HepG2 (cell line): ENCODE data around the gene JADE2. TPM values are rescaled to one million over a fixed set of nuclear protein-coding genes. Genes with fewer than 3 reads are reported as not detected.

ENCODE experiments used
- AGO2 ChIP-seq: fragments of 200-400 bp; formaldehyde crosslinking; optimal IDR thresholded peaks from 2 replicates; pipeline ENCODE3; 2017; ENCODE audit warnings: mild to moderate bottlenecking, low read depth, low read length, moderate library complexity
- CCDC6 ChIP-seq: sonication (generic); formaldehyde crosslinking; IDR thresholded peaks from 2 replicates; pipeline ENCODE4 v1.8.1; 2022; ENCODE audit warnings: mild to moderate bottlenecking, missing genetic modification reagents, moderate library complexity
- HBP1 ChIP-seq: IDR thresholded peaks from 2 replicates; pipeline ENCODE4 v1.6.1; 2016; ENCODE audit warnings: low read depth, control low read depth
- HOXA5 ChIP-seq: sonication (generic); formaldehyde crosslinking; IDR thresholded peaks from 2 replicates; pipeline ENCODE4 v1.4.0; 2020; ENCODE audit warnings: missing genetic modification reagents
- KDM6A ChIP-seq: IDR thresholded peaks from 2 replicates; pipeline ENCODE4 v1.6.1; 2016; ENCODE audit warnings: low read depth
- KLF16 ChIP-seq, 2 experiments: sonication (generic) in 1 of 2; formaldehyde crosslinking in 1 of 2; IDR thresholded peaks; 2 replicates each; pipeline versions ENCODE4 v1.6.1 to v1.8.0; 2016 to 2023; ENCODE audit warnings: missing genetic modification reagents in 2 of 2, missing compliant biosample characterization in 1 of 2
- KMT2A ChIP-seq: sonication (generic); formaldehyde crosslinking; IDR thresholded peaks from 2 replicates; pipeline ENCODE4 v1.4.0; 2020; ENCODE audit warnings: missing genetic modification reagents
- NBN ChIP-seq: fragments of 450-650 bp; conservative IDR thresholded peaks from 2 replicates; pipeline ENCODE4 v1.6.1; 2017
- NRL ChIP-seq: sonication (generic); formaldehyde crosslinking; IDR thresholded peaks from 2 replicates; pipeline ENCODE4 v1.5.0; 2020; ENCODE audit warnings: missing genetic modification reagents, mild to moderate bottlenecking, moderate library complexity, borderline replicate concordance
- POLR2G ChIP-seq: fragments of 200-400 bp; formaldehyde crosslinking; IDR thresholded peaks from 2 replicates; pipeline ENCODE4 v1.6.1; 2018; ENCODE audit warnings: mild to moderate bottlenecking, low read depth, low read length, moderate library complexity
- RXRA ChIP-seq: sonication (generic); formaldehyde crosslinking; IDR thresholded peaks from 2 replicates; pipeline ENCODE4 v1.5.1; 2020; ENCODE audit warnings: missing genetic modification reagents
- SKI ChIP-seq: fragments of 450-650 bp; IDR thresholded peaks from one replicate; pipeline ENCODE4 v1.6.1; 2018; ENCODE audit warnings: mild to moderate bottlenecking; ENCODE audit not compliant: partially characterized antibody
- SOX5 ChIP-seq: IDR thresholded peaks from 2 replicates; pipeline ENCODE4 v1.6.1; 2016; ENCODE audit warnings: borderline replicate concordance
- TARDBP ChIP-seq: sonication (generic); formaldehyde crosslinking; IDR thresholded peaks from 2 replicates; pipeline ENCODE4 v1.8.0; 2022; ENCODE audit warnings: mild to moderate bottlenecking, missing genetic modification reagents
- TEAD2 ChIP-seq: sonication (generic); formaldehyde crosslinking; IDR thresholded peaks from 2 replicates; pipeline ENCODE4 v1.9.0; 2021; ENCODE audit warnings: missing genetic modification reagents
- TFE3 ChIP-seq: IDR thresholded peaks from 2 replicates; pipeline ENCODE4 v1.6.1; 2016
- TIGD3 ChIP-seq: sonication (generic); formaldehyde crosslinking; IDR thresholded peaks from 2 replicates; pipeline ENCODE4 v1.5.1; 2020; ENCODE audit warnings: mild to moderate bottlenecking, missing genetic modification reagents, borderline replicate concordance
- ZFP82 ChIP-seq: sonication (generic); formaldehyde crosslinking; IDR thresholded peaks from 2 replicates; pipeline ENCODE4 v1.5.1; 2020; ENCODE audit warnings: mild to moderate bottlenecking, missing genetic modification reagents, borderline replicate concordance
- ZNF17 ChIP-seq: sonication (generic); formaldehyde crosslinking; IDR thresholded peaks from 2 replicates; pipeline ENCODE4 v1.5.0; 2020; ENCODE audit warnings: mild to moderate bottlenecking, missing genetic modification reagents
- ZNF501 ChIP-seq: sonication (generic); formaldehyde crosslinking; IDR thresholded peaks from 2 replicates; pipeline ENCODE4 v1.5.1; 2020; ENCODE audit warnings: mild to moderate bottlenecking, moderate library complexity, missing genetic modification reagents
- ZNF598 ChIP-seq: sonication (generic); formaldehyde crosslinking; IDR thresholded peaks from 2 replicates; pipeline ENCODE4 v1.5.1; 2020; ENCODE audit warnings: mild to moderate bottlenecking, missing genetic modification reagents, borderline replicate concordance
- ZNF761 ChIP-seq: sonication (generic); formaldehyde crosslinking; conservative IDR thresholded peaks from 2 replicates; pipeline ENCODE4 v1.4.0; 2020; ENCODE audit warnings: mild to moderate bottlenecking, missing genetic modification reagents
- ZNF766 ChIP-seq: sonication (generic); formaldehyde crosslinking; IDR thresholded peaks from 2 replicates; pipeline ENCODE4 v1.5.0; 2020; ENCODE audit warnings: missing genetic modification reagents, borderline replicate concordance
- ZXDC ChIP-seq: sonication (generic); formaldehyde crosslinking; IDR thresholded peaks from 2 replicates; pipeline ENCODE4 v1.5.0; 2020; ENCODE audit warnings: mild to moderate bottlenecking, missing genetic modification reagents
- polyA plus RNA-seq, 8 experiments: library from polyadenylated mRNA; depleted of rRNA in 3 of 8; stranded (reverse) in 7 of 8; unstranded in 1 of 8; fragments of >200 nt; fragmentation: Illumina TruSeq in 4 of 8; extraction: Trizol in 4 of 8; gene quantifications; 2 replicates each; pipeline versions ENCODE4 v1.2.1 to v1.2.3, GENCODE V29; 2011 to 2016; ENCODE audit warnings: low read depth in 4 of 8, missing spikeins in 1 of 8, mixed read lengths in 1 of 8; ENCODE audit not compliant: insufficient read depth in 1 of 8
- total RNA-seq, 5 experiments: library from RNA; depleted of rRNA; stranded (reverse); fragments of >200 nt; fragmentation: Illumina TruSeq; extraction: Trizol; gene quantifications; 2 replicates each; pipeline ENCODE4 v1.2.3, GENCODE V29; 2016; ENCODE audit warnings: low read depth in 1 of 5

JADE2 gene
- total and polyA plus RNA-seq, 2 of the 13 experiments (the other 11 are each of a cell fraction or from before 2014, with no cell fraction given): 7.5 to 15.1 TPM

- TF ChIP-seq TFE3 (CRISPR knock-in tag) (no peak), NRL (peak; percentile 31; the same call in 1 of the 2 replicates), ZNF598 (CRISPR knock-in tag) (no peak), KDM6A (CRISPR knock-in tag) (no peak), SOX5 (CRISPR knock-in tag) (0 out of 2 replicates have a peak, but pooled peaks have one; percentile 7), ZNF501 (CRISPR knock-in tag) (no peak; the same call in 1 of the 2 replicates), CCDC6 (peak; percentile 43; the same call in 1 of the 2 replicates), SKI (peak; percentile 29), TARDBP (CRISPR knock-in tag) (0 out of 2 replicates have a peak, but pooled peaks have one; percentile 19), KLF16 (CRISPR knock-in tag; IDR thresholded peaks at IDR 0.05) (no peak; a peak in 1 of 4 replicates), TIGD3 (CRISPR knock-in tag) (no peak), ZNF761 (CRISPR knock-in tag) (peak; percentile 76; the same call in 1 of the 2 replicates), TEAD2 (CRISPR knock-in tag) (no peak), ZNF766 (CRISPR knock-in tag) (no peak), ZFP82 (CRISPR knock-in tag) (0 out of 2 replicates have a peak, but pooled peaks have one; percentile 89), HBP1 (peak; percentile 30; the same call in 1 of the 2 replicates), KMT2A (CRISPR knock-in tag) (peak; percentile 58), NBN (no peak), RXRA (peak; percentile 52; the same call in 1 of the 2 replicates), POLR2G (no peak; the same call in 1 of the 2 replicates), ZNF17 (no peak), ZXDC (no peak), HOXA5 (CRISPR knock-in tag) (no peak), AGO2 (peak; percentile 72)
Observed at GRCh38 chr5:134527156-134527960, 1.9 kb downstream of the JADE2 start (continued).
